ENCODE results near the gene ANXA11.
A peak's percentile ranks its signal among the peaks of the same experiment; 100 is the strongest.

Gene ANXA11

DNA sequence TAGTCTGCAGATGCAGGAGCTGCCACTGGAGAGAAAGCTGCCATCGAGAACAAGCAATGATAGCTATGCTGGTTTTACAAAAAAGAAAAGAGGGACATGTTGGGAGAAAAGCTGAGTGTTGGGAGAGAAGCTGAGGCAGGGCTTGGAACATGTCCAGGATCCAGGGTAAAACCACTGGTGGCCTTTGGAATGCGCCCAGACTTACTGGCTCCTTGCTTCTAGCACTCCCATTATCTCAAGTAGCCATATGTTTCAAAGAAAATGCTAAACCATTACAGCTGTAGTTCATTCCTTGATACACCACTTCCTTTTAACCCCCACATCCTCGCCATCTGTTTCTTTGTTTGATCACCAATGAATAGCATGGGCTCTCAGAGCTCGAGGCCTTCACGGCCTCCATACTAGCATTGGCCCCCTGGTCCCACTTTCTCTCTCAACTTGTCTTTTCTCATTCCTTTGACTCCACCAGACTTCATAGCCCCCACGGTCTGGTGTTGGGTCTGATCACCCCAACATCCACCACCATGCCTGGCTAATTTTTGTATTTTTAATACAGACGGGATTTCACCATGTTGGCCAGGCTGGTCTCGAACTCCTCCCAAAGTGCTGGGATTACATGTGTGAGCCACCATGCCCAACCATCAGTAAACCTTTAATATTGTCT lies 96.6 kb downstream of the ANXA11 start:
- no peak overlapping the region for H3K9ac ChIP-seq (ENCODE audit: low read depth, low read length)
- 0 out of 2 replicates have a peak, but pooled peaks cover 4% of the 10 kb centered on the region for H3K36me3 ChIP-seq (ENCODE audit: insufficient read depth, low read depth, low read length)
- H3K4me1 ChIP-seq (ENCODE audit: insufficient read depth, low read length), result peaks cover 19% of the 10 kb centered on the region
- 0 out of 2 replicates have a peak overlapping the region, but pooled peaks have one; percentile 19 for H3K4me3 ChIP-seq (ENCODE audit: low read length)
- peaks cover 23% of the 10 kb centered on the region for H3K9me3 ChIP-seq (ENCODE audit: insufficient read depth, low read depth, low read length)
- no peaks in the 10 kb centered on the region for H3K27me3 ChIP-seq (ENCODE audit: insufficient read depth, low read length)
- no peak overlapping the region for H3K27ac ChIP-seq (ENCODE audit: low read length)

DNA sequence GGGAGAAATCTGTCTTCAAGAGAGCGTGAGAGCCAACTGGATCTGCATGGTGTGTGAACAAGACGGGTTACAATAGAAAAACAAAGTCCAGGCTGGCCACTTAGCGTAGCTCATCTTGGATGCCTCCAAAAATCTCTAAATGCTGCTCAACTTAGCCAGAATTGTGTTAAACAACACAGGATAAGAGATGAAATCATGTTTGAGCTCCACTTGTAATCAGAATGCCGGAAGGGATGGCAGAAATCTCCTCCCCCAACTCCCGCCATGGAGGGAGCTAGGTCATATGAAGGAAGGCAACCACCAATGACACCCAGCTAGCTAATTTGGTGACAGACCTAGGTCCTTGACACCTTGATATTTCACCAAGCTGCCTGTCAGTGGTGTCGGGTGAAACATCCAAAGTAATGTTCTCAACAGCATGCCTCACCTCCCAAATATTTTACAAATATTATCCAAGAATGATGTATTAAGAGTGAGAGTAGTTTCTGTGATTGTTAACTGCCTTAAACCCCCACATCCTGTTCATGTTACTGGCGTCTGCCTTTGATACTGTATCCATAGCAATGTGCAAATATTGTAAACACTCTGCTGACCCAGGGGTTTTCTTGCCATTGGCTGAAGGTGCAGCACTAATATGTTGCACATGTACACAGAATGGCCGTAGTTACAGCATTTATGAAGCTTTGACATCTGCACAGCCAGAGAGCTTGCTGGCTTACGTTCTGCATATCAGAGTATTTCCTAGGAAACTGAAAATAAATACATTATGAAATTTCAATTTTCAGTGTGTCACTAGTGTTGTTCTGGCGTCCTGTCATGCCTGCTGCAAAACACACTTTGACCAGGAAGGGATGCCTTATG lies 101.0 kb downstream of the ANXA11 start:
- Histone ChIP-seq H3K9me3 (ENCODE audit: insufficient read depth, low read depth, low read length) (peaks cover 18% of the 10 kb centered on the region), H3K4me1 (ENCODE audit: insufficient read depth, low read length) (peaks cover 24% of the 10 kb centered on the region), H3K4me3 (ENCODE audit: low read length) (no peak overlapping the region), H3K27ac (ENCODE audit: low read length) (no peak overlapping the region), H3K9ac (ENCODE audit: low read depth, low read length) (peak overlapping the region; percentile 9; the same call in 1 of the 2 replicates), H3K36me3 (ENCODE audit: insufficient read depth, low read depth, low read length) (0 out of 2 replicates have a peak, but pooled peaks cover 4% of the 10 kb centered on the region), H3K27me3 (ENCODE audit: insufficient read depth, low read length) (no peaks in the 10 kb centered on the region)

Data from iPS-20b (cell line).